NCI-H524 (cell line): ENCODE measurements around the gene PCNT.

Experiments used
- DNase-seq, 2 experiments: peaks; one replicate each; lab custom pipeline; 2025; lab: John Stamatoyannopoulos, UW

Gene PCNT

DNA sequence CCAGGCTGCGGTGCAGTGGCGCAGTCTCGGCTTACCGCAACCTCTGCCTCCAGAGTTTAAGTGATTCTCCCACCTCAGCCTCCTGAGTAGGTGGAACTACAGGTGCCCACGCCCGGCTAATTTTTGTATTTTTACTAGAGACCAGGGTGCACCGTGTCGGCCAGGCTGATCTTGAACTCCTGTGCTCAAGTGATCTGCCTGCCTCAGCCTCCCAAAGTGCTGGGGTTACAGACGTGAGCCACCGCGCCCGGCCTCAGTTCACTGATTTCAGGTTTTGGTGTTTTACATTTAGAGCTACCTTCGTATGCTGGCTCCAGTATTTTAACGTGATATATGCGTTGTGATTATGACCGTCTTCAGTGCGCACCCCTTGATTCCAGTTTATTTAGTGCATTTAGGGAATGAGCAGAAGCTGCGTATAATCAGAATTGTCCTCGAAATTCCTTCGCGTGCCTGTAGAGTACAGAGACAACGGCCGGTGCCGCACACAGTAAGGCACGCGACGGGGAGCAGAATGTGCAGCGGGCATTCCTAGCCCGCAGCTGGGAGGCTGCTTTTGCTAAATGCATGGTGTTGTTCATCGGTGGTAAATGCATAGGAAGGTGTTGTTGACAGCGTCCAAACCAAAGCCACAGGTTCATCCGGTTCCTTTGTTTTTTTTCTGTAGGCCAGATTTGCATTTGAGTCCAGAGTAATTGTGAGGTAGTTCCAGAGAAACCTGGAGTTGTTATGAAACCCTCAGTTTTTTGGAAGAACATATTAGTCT lies 85.9 kb downstream of the PCNT start:
- DNase-seq, result no peak

DNA sequence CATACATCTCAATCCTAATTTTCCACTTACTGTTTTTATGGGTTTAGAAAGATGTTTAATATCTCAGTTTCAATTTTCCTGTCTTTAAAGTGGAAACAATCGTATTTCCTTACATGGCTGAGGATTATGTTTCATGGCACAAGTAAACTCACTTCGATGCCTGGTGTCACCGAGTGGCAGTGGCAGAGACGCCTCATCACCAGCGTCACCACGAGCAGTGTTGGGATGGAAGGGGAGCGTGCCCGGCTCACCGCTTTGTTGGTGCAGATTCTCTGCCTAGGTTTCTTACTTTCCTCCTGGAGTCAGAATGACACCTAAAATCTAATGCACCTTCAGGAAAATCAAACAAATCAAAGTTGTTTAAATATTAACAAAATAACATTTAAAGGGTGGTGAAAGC lies 86.6 kb downstream of the PCNT start:
- DNase-seq, result no peak

DNA sequence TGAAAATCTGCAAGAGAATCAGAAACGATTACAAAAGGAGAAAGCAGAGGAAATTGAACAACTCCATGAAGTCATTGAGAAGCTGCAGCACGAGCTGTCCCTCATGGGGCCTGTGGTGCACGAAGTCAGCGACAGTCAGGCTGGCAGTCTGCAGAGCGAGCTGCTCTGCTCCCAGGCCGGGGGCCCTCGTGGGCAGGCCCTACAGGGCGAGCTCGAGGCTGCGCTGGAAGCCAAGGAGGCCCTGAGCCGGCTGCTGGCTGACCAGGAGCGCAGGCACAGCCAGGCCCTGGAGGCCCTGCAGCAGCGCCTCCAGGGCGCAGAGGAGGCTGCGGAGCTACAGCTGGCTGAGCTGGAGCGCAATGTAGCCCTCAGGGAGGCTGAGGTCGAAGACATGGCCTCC lies 87.3 kb downstream of the PCNT start:
- no peak for DNase-seq

DNA sequence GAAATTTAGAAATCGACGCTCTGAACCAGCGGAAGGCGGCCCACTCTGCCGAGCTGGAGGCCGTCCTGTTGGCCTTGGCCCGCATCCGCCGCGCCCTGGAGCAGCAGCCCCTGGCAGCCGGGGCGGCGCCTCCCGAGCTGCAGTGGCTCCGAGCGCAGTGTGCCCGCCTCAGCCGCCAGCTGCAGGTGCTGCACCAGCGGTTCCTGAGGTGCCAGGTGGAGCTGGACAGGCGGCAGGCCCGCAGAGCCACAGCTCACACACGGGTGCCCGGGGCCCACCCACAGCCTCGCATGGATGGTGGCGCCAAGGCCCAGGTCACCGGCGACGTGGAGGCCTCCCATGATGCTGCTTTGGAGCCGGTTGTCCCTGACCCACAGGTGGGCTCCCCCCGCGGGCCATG lies 87.7 kb downstream of the PCNT start:
- no peak for DNase-seq

DNA sequence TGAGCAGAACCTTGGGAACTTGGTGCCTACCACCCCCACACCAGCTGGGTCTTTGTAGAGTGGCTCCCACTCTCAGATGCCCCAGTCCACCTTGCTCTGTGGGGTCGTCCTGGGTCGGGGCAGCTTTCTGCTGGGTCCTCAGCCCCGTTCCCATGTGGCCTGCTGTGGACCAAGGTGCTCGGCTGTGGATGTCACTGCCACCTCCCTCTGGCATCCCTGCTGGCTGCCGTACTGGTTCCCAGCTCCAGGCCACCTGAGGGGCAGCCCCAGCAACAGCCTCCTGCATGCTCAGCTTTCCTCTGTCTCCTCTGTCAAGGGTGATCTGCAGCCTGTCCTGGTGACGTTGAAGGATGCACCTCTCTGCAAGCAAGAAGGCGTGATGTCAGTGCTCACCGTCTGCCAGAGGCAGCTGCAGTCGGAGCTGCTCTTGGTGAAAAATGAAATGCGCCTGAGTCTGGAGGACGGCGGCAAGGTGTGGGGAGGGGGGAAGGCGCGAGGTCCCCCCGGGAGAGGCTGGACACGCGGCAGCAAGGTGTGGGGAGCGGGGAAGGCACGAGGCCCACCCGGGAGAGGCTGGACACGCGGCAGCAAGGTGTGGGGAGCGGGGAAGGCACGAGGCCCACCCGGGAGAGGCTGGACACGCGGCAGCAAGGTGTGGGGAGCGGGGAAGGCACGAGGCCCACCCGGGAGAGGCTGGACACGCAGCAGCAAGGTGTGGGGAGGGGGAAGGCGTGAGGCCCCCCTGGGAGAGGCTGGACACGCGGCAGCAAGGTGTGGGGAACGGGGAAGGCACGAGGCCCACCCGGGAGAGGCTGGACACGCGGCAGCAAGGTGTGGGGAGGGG lies 88.8 kb downstream of the PCNT start:
- no peak for DNase-seq

DNA sequence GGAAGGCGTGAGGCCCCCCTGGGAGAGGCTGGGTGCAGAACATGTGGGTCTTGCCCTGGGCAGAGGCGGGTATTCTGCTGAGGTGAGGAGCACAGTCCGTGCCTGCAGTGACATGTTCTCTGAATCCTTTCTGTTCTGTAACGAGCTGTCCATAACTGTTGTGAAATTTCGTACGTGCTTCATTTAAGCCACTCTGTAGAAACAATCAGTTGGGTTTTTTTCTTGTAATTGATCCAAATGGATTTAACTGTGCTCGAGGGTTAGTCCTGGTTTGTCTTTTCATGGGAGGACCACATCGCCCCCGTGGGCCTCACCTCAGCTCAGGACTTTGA lies 89.4 kb downstream of the PCNT start:
- DNase-seq, result no peak

DNA sequence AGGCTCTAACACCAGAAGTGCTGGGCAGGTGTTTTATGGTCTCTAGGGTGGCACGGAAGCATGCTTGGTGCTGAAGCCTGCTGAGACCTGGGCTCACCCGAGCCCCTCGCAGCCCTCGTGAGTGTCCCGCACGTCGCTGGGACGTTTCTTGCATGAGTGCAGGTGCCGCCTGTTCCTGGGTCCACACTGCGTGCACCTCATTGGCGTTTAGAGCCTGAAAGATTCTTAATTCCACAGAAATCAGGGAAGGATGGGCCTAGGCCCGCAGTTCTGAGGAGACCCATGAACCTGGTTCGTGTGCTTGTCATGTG lies 91.0 kb downstream of the PCNT start:
- no peak for DNase-seq

DNA sequence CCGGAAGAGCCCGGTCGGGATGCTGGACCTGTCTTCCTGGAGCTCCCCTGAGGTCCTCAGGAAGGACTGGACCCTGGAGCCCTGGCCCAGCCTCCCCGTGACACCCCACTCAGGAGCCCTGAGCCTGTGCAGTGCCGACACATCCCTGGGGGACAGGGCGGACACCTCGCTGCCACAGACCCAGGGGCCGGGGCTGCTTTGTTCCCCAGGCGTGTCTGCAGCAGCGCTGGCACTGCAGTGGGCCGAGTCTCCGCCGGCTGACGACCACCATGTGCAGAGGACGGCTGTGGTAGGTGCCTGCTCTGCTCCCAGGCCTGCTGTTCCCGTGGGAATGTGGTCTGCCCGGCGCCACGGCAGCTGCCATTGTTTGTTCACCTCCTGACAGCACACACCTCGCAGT lies 92.6 kb downstream of the PCNT start:
- no peak for DNase-seq

DNA sequence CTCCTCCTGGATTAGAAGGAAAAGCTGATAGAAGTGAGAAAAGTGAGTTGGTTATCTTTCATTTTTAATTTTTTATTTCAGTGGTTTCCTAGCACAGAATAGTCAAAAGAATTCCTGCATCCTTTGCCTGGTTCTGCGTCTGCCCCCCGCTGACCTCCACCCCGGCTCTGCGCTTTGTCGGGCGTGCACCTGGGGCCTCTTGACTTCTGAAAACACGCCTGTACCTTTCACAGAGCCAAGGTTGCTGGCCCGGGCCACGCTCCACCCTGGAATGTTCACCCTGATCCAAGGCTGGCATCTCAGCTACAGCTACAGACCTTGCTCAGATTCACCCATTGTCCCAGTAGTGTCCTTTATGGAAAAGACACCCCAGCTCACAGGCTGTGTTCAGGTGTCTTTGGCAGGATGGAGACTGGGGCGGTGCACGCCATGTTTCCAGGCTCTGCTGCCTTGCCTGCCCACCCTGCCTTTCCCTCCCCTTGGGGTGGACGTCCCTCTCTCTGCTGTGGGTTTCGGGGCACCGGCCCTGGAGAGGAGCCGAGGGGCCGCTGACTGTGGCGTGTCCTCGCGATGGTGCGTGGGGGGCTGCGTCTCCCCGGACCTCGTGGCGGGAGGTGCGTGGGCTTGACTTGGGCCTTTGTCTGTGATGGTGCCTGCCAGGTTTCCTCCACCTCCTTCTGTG lies 94.5 kb downstream of the PCNT start:
- DNase-seq, result no peak

DNA sequence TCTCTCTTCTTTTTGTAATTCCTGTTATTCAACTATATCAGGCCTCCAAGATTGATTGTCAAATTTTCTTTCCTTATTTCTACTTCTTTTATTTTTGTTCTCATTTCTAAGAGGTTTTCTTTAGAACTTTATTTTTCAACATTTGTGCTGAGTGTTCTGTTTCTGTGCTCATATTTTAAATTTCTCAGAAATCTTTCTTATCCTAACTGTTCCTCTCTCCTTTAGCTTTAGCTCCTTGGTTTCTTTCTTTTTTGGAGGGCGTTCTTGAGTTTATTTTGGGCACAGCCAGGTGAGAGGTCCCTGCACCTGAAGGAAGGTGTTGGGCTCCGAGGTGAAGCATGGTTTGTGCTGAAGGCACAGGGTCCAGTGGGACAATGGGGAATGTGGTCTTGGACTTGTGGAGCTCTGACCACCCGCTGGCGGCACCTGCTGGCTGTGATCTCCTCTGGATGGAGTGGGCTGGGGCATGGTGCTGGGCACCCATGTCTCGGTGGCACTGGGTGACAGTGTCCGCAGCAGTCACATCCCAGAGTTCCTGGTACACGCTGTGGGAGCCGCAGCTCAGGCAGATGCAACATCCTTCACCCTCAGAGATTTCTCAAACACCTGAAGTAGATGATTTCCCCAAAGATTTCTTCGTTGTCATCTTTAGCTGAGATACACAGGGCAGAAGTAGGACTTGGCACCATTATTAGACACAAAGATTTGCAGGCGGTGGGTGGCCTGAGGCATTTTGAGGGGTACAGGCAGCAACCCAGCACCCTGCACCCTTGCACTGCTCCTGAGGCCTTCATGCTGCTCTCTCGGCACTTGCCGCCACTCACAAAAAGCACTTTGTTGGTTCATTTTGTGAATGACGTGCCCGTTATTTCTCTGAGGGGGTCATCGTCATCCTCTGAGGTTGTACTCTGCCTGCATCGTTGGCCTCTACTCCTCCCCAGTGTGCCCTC lies 96.6 kb downstream of the PCNT start:
- no peak for DNase-seq

DNA sequence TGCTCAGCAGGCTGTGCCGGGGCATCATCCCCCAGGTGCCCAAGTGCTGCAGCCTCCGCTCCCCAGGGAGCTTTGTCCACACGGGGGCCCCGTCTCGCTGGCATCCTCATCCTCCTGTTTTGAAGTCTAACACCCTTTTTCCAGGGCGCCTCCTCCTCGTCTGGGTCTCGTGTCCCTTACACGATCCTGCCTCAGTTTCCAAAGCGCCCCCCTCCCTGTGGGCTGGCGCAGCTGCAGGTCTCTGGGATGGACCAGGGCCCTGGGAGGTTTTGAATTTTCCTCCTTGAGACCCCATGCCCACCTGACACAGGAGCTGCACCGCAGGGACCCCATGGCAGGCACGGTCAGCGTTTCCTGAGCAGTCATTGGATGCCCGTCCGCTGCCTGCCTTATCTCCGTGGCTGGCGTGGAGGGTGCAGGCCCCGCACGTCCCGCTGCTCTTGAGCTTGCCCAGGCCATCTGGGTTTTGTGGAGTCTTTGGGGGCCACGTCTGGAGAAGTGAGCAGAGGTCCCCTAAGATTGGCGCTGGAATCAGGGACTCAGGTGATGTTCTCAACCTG lies 97.3 kb downstream of the PCNT start:
- no peak for DNase-seq

DNA sequence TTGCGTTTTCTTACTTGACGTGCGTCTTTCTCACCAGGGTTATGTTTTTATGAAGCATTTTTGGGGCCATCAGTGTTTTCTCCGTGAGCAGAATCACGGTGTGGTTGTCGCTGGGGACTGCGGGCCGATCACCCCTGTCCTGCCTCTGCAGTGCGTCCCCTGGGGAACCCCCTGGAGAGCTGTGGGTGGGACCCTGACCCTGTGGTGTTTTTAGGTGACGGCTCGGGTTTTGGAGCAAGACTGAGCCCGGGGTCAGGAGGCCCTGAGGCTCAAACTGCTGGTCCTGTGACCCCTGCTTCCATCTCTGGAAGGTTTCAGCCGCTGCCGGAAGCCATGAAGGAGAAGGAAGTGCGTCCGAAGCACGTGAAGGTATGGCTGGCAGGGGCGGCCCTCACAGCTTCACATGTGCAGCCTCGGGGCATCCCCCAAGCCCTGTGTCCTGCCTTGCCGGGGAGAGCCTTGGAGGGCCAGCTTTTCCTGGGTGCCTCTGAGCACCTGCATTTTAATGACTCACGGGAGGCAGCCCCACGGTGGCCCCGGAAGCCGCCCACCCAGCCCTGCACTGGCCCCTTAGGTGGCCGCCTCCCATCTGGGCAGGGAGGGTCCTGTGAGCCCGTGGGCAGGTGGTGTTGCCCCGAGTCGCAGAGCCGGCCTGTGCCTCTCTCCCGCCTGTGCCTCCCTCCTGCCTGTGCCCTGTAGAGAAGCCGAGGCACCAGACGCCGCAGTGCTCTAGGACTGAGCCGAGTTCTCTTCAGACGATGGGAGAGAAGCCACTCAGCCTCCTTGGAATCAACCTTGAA lies 98.0 kb downstream of the PCNT start:
- DNase-seq, result no peak

DNA sequence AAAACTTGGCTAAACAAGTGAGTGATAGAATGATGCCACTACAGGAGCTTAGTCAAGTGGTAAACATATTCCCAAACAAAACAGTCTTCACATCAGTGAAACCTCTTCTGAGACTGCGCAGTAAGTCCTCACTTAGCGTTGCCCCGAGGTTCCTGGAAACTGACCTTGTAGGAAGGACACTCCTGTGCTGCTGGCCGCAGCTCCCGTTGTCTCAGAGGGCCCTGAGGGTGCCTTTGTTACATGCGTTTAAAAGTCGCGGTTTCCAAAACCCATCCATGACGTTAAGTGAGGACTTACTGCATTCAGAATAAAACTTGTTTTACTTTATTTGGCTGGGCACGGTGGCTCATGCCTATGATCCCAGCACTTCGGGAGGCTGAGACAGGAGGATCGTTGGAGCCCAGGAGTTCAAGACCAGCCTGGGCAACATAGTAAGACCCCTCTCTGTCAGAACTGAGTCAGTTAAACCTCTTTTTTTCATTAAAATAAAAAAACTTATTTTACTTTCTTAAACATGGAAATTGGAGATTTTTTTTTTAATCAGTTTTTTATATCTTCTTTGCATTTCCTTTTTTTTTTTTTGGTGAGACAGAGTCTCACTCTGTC lies 98.8 kb downstream of the PCNT start:
- no peak for DNase-seq

DNA sequence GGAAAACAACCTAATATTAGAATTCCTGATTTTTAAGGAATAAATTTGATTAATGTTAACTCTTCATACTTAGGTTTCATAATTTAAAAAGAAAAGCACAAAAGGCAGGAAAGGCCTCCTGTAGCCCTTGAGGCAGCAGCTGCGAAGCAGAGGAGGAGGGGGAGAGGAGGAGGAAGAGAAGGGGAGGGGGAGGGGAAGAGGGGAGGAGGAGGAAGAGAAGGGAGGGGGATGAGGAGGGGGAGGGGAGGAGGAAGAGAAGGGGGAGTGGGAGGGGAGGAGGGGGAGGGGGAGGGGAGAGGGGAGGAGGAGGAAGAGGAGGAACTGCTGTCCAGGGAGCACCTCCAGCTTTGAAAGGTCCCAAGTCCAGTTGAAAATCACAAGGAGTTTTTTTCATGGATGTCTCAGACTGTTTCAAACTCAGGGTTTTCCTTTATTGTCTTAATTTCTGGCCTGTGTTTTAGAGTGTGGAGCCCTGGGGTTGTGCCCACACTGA lies 99.6 kb downstream of the PCNT start:
- DNase-seq, result no peak

DNA sequence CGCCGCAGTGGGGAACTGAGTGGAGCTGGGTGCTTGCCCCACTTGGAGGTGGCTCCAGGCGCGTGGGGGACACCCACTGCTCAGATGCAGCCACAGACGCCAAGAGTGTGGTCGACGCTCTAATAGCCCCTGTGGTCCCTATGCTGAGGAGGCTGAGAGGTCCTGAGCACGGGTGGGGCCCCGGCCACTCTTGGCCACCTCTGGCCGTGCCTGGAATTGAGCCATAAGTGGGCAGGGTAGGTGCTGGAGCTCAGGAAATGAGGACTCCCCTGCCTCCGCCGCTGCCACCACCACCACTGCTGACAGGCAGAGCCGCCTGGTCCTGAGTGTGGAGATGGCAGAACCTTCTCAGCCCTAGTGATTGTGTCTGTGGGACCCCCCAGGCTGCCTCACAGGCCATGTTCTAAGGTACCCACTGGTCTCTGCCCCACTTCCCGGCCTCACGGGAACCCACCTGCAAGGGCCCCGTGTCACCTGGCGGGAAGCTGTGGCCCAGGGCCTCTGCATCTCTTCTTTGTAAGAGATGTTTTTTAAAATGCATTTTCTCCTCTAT lies 100.2 kb downstream of the PCNT start:
- DNase-seq, result no peak

DNA sequence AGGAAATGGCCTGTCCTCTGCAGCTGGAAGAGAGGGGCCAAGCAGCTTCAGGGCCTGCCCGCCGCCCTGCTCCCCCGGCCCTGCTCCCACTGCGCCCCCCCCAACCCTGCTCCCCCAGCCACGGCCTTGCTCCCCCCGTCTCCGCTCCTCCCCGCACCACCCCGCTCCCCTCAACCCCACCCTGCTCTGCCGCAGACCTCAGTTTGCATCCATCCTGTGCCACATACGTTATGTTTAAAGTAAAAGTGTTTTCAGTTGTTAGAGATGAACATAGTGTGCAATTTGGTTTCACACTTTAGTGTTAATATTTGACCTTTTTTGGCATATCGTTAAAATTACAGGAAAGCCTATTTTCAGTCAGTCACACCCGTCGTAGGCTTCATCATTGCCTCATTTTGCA lies 100.7 kb downstream of the PCNT start:
- DNase-seq, result no peak

DNA sequence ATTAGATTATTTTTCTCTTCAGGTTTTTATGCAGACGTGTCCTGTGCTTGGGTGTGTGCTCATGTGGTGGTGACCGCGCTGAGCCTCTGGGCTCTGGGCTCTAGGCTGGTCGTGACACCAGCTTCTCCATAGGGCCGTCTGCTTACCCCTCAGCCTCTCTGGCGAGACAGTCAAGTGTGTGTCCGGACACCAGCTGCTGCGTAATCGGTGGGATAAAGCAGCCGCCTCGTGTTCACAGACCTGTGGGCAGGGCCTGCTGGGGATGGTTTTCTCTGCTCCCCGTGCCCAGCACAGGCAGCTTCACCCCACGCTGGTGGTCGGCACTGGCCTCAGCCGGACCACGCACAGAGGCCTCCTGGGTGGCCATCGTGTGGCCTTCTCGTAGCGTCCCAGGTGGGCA lies 101.1 kb downstream of the PCNT start:
- peak; percentile 71 to 86 for DNase-seq

DNA sequence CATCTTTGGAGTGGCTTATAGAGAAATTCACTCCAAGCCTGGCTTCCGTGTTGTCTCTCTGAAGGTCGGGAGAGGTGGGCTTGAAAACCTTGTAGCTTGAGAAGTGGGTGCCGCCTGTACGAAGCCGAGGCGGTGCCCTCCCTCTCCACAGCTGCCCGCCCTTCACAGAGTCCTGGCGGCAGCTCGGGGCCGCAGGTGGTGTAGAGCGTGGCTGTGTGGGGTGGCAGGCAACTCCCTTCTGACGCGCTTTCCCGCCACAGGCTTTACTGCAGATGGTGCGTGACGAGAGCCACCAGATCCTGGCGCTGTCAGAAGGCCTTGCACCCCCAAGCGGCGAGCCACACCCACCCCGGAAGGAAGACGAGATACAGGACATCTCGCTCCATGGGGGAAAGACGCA lies 101.6 kb downstream of the PCNT start:
- peak; percentile 89 to 94 for DNase-seq

DNA sequence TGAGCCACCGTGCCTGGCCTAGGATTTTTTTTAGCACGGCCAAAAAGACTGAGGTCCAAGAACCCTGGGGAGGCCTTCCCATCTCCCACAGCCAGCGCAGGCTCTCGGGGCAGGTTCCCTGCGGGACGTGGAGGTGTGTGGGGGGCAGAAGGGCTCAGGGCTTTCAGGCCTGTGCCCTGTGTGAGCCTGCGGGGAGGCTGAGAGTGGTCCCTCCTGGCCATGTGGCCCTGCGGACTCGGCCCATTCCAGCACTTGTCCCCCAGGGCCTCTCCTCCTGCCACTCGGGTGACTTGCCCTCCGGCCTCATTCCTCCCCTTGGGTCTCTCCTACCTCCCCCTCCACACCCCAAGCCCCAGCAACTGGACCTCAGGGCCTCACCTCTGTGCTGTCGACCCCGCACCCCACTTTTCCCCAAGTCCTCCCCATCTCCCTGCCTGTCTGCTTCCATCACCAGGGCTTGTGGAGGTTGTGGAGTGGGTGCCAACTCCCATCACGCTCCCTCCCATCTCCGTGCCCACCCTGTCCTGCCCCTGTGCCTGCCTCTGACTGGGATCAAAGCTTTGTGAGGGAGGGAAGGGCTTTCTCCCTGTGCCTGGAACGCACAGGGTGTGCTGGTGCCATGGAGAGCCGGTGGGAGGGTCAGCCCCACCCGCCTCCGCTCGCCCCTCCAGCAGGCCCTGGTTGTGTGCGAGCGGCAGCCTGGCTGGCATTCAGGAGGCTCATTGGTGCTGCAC lies 102.5 kb downstream of the PCNT start:
- no peak for DNase-seq
